Measurements from ENCODE around the gene KRT40. TPM values are rescaled to one million over a fixed set of nuclear protein-coding genes. Genes with fewer than 3 reads are reported as not detected.

Gene KRT40
- total and polyA plus RNA-seq, 9 of the 15 experiments (the other 6 are each of a cell fraction or from before 2014, with no cell fraction given) = not detected

DNA sequence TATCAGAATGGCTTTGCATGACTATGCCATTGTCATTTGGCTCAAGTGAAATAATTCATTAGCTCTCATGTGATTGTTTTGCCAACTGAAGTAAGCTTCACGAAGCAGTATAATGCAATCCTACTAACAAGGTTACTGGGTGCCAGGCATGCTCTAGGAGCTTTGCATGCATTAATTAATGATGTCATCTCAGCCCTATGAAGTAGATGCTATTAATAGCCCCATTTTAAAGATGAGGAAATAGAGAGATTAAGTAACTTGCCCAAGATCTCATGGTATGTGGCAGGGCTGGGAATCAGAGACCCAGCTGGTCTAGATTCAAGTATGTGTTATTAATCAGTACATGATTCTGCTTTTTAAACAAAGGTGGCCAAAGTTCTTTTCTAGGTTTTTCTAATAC, 31.5 kb downstream of the KRT40 start (continued):
- TF ChIP-seq ZNF354B (CRISPR knock-in tag; IDR thresholded peaks at IDR 0.05) = no peak
- TF ChIP-seq, protein P1, sequence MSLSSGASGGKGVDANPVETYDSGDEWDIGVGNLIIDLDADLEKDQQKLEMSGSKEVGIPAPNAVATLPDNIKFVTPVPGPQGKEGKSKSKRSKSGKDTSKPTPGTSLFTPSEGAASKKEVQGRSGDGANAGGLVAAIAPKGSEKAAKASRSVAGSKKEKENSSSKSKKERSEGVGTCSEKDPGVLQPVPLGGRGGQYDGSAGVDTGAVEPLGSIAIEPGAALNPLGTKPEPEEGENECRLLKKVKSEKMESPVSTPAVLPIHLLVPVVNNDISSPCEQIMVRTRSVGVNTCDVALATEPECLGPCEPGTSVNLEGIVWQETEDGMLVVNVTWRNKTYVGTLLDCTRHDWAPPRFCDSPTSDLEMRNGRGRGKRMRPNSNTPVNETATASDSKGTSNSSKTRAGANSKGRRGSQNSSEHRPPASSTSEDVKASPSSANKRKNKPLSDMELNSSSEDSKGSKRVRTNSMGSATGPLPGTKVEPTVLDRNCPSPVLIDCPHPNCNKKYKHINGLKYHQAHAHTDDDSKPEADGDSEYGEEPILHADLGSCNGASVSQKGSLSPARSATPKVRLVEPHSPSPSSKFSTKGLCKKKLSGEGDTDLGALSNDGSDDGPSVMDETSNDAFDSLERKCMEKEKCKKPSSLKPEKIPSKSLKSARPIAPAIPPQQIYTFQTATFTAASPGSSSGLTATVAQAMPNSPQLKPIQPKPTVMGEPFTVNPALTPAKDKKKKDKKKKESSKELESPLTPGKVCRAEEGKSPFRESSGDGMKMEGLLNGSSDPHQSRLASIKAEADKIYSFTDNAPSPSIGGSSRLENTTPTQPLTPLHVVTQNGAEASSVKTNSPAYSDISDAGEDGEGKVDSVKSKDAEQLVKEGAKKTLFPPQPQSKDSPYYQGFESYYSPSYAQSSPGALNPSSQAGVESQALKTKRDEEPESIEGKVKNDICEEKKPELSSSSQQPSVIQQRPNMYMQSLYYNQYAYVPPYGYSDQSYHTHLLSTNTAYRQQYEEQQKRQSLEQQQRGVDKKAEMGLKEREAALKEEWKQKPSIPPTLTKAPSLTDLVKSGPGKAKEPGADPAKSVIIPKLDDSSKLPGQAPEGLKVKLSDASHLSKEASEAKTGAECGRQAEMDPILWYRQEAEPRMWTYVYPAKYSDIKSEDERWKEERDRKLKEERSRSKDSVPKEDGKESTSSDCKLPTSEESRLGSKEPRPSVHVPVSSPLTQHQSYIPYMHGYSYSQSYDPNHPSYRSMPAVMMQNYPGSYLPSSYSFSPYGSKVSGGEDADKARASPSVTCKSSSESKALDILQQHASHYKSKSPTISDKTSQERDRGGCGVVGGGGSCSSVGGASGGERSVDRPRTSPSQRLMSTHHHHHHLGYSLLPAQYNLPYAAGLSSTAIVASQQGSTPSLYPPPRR (CRISPR knock-in tag; IDR thresholded peaks at IDR 0.05; ENCODE audit: borderline replicate concordance) = no peak
- TF ChIP-seq, protein P2, sequence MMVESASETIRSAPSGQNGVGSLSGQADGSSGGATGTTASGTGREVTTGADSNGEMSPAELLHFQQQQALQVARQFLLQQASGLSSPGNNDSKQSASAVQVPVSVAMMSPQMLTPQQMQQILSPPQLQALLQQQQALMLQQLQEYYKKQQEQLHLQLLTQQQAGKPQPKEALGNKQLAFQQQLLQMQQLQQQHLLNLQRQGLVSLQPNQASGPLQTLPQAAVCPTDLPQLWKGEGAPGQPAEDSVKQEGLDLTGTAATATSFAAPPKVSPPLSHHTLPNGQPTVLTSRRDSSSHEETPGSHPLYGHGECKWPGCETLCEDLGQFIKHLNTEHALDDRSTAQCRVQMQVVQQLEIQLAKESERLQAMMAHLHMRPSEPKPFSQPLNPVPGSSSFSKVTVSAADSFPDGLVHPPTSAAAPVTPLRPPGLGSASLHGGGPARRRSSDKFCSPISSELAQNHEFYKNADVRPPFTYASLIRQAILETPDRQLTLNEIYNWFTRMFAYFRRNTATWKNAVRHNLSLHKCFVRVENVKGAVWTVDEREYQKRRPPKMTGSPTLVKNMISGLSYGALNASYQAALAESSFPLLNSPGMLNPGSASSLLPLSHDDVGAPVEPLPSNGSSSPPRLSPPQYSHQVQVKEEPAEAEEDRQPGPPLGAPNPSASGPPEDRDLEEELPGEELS (CRISPR knock-in tag; IDR thresholded peaks at IDR 0.05; ENCODE audit: borderline replicate concordance) = no peak

DNA sequence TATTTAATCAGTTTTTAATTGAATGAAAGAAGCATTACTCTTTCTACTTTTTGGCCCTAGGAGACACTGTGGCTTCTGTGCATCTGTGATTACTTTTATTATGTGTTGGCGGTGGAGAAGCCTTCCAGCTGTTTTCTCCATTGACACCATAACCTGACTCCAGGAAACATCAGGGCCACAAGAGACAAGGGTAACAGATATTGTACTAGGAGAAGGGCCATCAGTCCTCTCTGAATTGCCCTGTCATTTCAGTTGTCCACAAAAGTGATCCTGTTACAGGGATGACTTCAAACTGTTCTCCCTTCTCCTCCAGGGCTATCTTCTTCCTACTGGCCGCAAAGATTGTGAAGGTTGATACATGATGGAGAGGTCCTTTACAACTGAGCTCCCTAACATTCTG, 32.0 kb downstream of the KRT40 start:
- Histone ChIP-seq H3K4me3 (no peak overlapping the region), H4K20me1 (replicated peaks; ENCODE audit: control insufficient read depth, insufficient read depth, low read length) (no peaks in the 10 kb centered on the region), H3K9ac (ENCODE audit: insufficient read depth in 1 of 2, low read depth in 2 of 2, low read length in 2 of 2) (no peak overlapping the region), H2AFZ (ENCODE audit: low read depth, low read length) (no peak overlapping the region), H3K9me1 (ENCODE audit: control insufficient read depth, insufficient read depth, low read length) (no peaks in the 10 kb centered on the region), H3K79me2 (ENCODE audit: control insufficient read depth, insufficient read depth, low read length) (no peaks in the 10 kb centered on the region), H3K4me1 (replicated peaks in 1 of 2; ENCODE audit: control insufficient read depth in 2 of 2, insufficient read depth in 2 of 2, low read length in 2 of 2) (no peaks in the 10 kb centered on the region), H3K4me2 (ENCODE audit: insufficient read depth, low read length) (no peak overlapping the region), H3K9me3 (replicated peaks; ENCODE audit: control insufficient read depth, insufficient read depth, low read depth, low read length) (no peaks in the 10 kb centered on the region), H3K36me3 (ENCODE audit: control insufficient read depth, insufficient read depth, low read length) (no peaks in the 10 kb centered on the region), H3K27me3 (ENCODE audit: control insufficient read depth in 2 of 2, insufficient read depth in 2 of 2, low read length in 2 of 2) (peaks cover 0 to 11% of the 10 kb centered on the region in 2 experiments; a peak in 2 of 5 replicates), H3K27ac (ENCODE audit: extremely low read depth, low read depth, low read length) (no peak overlapping the region)
- no TSS peak for BruUV-seq (replicated peaks)
- no peak for FAIRE-seq
- CTCF ChIA-PET (ENCODE audit: low intra/inter-chr PET ratio) = no interaction called here
- POLR2A ChIA-PET = interaction anchor here (0.7 kb wide), 1 partner anchor 13 kb away, joined by 5 read pairs; no protein-coding TSS in a partner anchor
- no peak for ATAC-seq
- 4% methylated on average over 2 of the region's 2 CpGs for WGBS (ENCODE audit: insufficient coverage, low coverage, missing lambda C conversion rate)
- intact Hi-C loops (cut with micrococcal nuclease) = no loop called here
- no peak for DNase-seq (ENCODE audit: extremely low read depth in 1 of 4, low spot score in 3 of 4)
- in situ Hi-C loops (cut with MboI) = no loop called here
- no peak for TF ChIP-seq TCFL5 (CRISPR knock-in tag; conservative IDR thresholded peaks at IDR 0.05)
- no peak for TF ChIP-seq ZNF224 (CRISPR knock-in tag; IDR thresholded peaks at IDR 0.05)
- no peak for TF ChIP-seq LEF1 (IDR thresholded peaks at IDR 0.05)
- TF ChIP-seq FOXP1 (CRISPR knock-in tag; IDR thresholded peaks at IDR 0.05) = no peak
- TF ChIP-seq, protein P3, sequence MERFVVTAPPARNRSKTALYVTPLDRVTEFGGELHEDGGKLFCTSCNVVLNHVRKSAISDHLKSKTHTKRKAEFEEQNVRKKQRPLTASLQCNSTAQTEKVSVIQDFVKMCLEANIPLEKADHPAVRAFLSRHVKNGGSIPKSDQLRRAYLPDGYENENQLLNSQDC (CRISPR knock-in tag; IDR thresholded peaks at IDR 0.05) = no peak
- TF ChIP-seq, protein P4, sequence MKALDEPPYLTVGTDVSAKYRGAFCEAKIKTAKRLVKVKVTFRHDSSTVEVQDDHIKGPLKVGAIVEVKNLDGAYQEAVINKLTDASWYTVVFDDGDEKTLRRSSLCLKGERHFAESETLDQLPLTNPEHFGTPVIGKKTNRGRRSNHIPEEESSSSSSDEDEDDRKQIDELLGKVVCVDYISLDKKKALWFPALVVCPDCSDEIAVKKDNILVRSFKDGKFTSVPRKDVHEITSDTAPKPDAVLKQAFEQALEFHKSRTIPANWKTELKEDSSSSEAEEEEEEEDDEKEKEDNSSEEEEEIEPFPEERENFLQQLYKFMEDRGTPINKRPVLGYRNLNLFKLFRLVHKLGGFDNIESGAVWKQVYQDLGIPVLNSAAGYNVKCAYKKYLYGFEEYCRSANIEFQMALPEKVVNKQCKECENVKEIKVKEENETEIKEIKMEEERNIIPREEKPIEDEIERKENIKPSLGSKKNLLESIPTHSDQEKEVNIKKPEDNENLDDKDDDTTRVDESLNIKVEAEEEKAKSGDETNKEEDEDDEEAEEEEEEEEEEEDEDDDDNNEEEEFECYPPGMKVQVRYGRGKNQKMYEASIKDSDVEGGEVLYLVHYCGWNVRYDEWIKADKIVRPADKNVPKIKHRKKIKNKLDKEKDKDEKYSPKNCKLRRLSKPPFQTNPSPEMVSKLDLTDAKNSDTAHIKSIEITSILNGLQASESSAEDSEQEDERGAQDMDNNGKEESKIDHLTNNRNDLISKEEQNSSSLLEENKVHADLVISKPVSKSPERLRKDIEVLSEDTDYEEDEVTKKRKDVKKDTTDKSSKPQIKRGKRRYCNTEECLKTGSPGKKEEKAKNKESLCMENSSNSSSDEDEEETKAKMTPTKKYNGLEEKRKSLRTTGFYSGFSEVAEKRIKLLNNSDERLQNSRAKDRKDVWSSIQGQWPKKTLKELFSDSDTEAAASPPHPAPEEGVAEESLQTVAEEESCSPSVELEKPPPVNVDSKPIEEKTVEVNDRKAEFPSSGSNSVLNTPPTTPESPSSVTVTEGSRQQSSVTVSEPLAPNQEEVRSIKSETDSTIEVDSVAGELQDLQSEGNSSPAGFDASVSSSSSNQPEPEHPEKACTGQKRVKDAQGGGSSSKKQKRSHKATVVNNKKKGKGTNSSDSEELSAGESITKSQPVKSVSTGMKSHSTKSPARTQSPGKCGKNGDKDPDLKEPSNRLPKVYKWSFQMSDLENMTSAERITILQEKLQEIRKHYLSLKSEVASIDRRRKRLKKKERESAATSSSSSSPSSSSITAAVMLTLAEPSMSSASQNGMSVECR (CRISPR knock-in tag; IDR thresholded peaks at IDR 0.05) = no peak
- no peak for TF ChIP-seq ZNF507 (tag; conservative IDR thresholded peaks at IDR 0.05)

Data from K562 (cell line).